A549 (cell line): ENCODE results near the gene PRTN3. TPM values are rescaled to one million over a fixed set of nuclear protein-coding genes. Genes with fewer than 3 reads are reported as not detected.

Source experiments
- ATAC-seq, 2 experiments: fragments of 200-7000 bp in 1 of 2; fragments of >200 bp in 1 of 2; cut with Nextera tagmentation in 1 of 2; cut with Tn5 transposase in 1 of 2; 3 replicates each; pipeline versions ENCODE4 v1.8.0 to v1.9.1; 2018 to 2020; ENCODE audit warnings: mild to moderate bottlenecking in 1 of 2, moderate library complexity in 1 of 2
- CTCF ChIA-PET: fragments of 300-600 bp; sonication (Branson Sonifier 250); formaldehyde crosslinking; extraction: SDS; loops from one replicate; lab custom pipeline; 2021; ENCODE audit warnings: antibody characterized with exemption, inconsistent platforms; lab: Yijun Ruan, JAX
- POLR2A ChIA-PET: fragments of 350-600 bp; formaldehyde crosslinking; extraction: SDS; loops from one replicate; lab custom pipeline; 2021; ENCODE audit warnings: antibody characterized with exemption, inconsistent platforms; lab: Yijun Ruan, JAX
- DNase-seq, 2 experiments: peaks; one replicate each; pipeline versions ENCODE4 v3.0.0 to v3.0.0-alpha.2; 2011 to 2016; ENCODE audit warnings: low read depth in 1 of 2, low spot score in 1 of 2
- FAIRE-seq: peaks from 2 replicates; lab custom pipeline; 2011; peaks lifted over from hg19 to GRCh38; lab: Jason Lieb, UNC
- H3K27ac ChIP-seq, 2 experiments: fragments of >200 bp; sonication (Bioruptor Twin); formaldehyde crosslinking; 3 replicates each; pipeline ENCODE4 v1.5.1; 2016 to 2017
- H3K4me1 ChIP-seq: fragments of >200 bp; sonication (Bioruptor Twin); formaldehyde crosslinking; 3 replicates; pipeline ENCODE4 v1.6.1; 2016
- H3K4me2 ChIP-seq: fragments of >200 bp; sonication (Bioruptor Twin); formaldehyde crosslinking; 3 replicates; pipeline ENCODE4 v1.6.1; 2016
- H3K4me3 ChIP-seq: fragments of >200 bp; sonication (Bioruptor Twin); formaldehyde crosslinking; 3 replicates; pipeline ENCODE4 v1.5.1; 2016
- H3K9me3 ChIP-seq: fragments of >200 bp; sonication (Bioruptor Twin); formaldehyde crosslinking; 3 replicates; pipeline ENCODE4 v1.6.1; 2016
- CEBPB ChIP-seq, 2 experiments: fragments of >200 bp in 1 of 2; sonication (Bioruptor Twin) in 1 of 2; formaldehyde crosslinking in 1 of 2; IDR thresholded peaks; 2 replicates each; pipeline ENCODE4 v1.6.1; 2012 to 2016
- HDAC2 ChIP-seq: fragments of 200-600 bp; sonication (generic); IDR thresholded peaks from 2 replicates; pipeline ENCODE4 v1.6.1; 2016
- HEYL ChIP-seq: fragments of 250-450 bp; sonication (Bioruptor Pico); IDR thresholded peaks from 2 replicates; pipeline ENCODE4 v1.8.0; 2021; ENCODE audit warnings: mild to moderate bottlenecking, moderate library complexity
- HOXB5 ChIP-seq: fragments of 250-450 bp; sonication (Bioruptor Pico); IDR thresholded peaks from 2 replicates; pipeline ENCODE4 v1.5.0; 2020; ENCODE audit warnings: mild to moderate bottlenecking, moderate library complexity
- MAFK ChIP-seq: fragments of 450-650 bp; IDR thresholded peaks from 2 replicates; pipeline ENCODE4 v1.6.1; 2014; ENCODE audit not compliant: partially characterized antibody
- PBX3 ChIP-seq: IDR thresholded peaks from 2 replicates; pipeline ENCODE4 v1.6.1; 2012
- POLR2AphosphoS2 ChIP-seq: conservative IDR thresholded peaks from 2 replicates; pipeline ENCODE4 v1.6.1; 2012; ENCODE audit warnings: low read length, improper control_type of control experiment, inconsistent platforms
- RAD21 ChIP-seq, 2 experiments: fragments of >200 bp in 1 of 2; sonication (Bioruptor Twin) in 1 of 2; formaldehyde crosslinking in 1 of 2; IDR thresholded peaks in 1 of 2; conservative IDR thresholded peaks in 1 of 2; 2 replicates in 1 of 2; 3 replicates in 1 of 2; pipeline ENCODE4 v1.6.1; 2012 to 2018; ENCODE audit warnings: inconsistent platforms in 1 of 2
- SMC3 ChIP-seq: fragments of >200 bp; sonication (Bioruptor Twin); formaldehyde crosslinking; IDR thresholded peaks from 3 replicates; pipeline ENCODE4 v1.6.1; 2018; ENCODE audit warnings: inconsistent platforms
- TP53 ChIP-seq: fragments of 250-450 bp; sonication (Bioruptor Pico); IDR thresholded peaks from 2 replicates; pipeline ENCODE4 v1.5.0; 2021; ENCODE audit warnings: mild to moderate bottlenecking, moderate library complexity
- USF2 ChIP-seq: fragments of 450-650 bp; IDR thresholded peaks from 2 replicates; pipeline ENCODE4 v1.6.1; 2014; ENCODE audit warnings: antibody characterized with exemption
- whole genome bisulfite sequencing: methylation state at CpG from one replicate; pipeline ENCODE4 v1.1.6; 2017; ENCODE audit errors: missing lambda C conversion rate; 5-methylcytosine and 5-hydroxymethylcytosine counted together
- polyA plus RNA-seq, 4 experiments: library from polyadenylated mRNA; depleted of rRNA in 3 of 4; stranded (reverse); fragments of >200 nt; fragmentation: RNase III in 1 of 4; extraction: RNeasy Plus Mini Kit Qiagen cat#74134 plus additional on column Dnase treatment in 1 of 4; gene quantifications; 2 replicates in 3 of 4; 3 replicates in 1 of 4; pipeline ENCODE4 v1.2.3, GENCODE V29; 2011 to 2017
- TF ChIP-seq, protein P1 (sequence below): fragments of 250-450 bp; sonication (Bioruptor Pico); IDR thresholded peaks from 2 replicates; pipeline ENCODE4 v1.5.0; 2021; ENCODE audit warnings: mild to moderate bottlenecking, moderate library complexity, borderline replicate concordance
- TF ChIP-seq, protein P2 (sequence below): fragments of 200-600 bp; sonication (generic); IDR thresholded peaks from 2 replicates; pipeline ENCODE4 v1.6.1; 2016; ENCODE audit warnings: antibody characterized with exemption, mild to moderate bottlenecking, moderate library complexity

PRTN3 gene
- polyA plus RNA-seq, 2 of the 4 experiments (the other 2 are of a cell fraction) = 0.21 to 0.39 TPM

DNA sequence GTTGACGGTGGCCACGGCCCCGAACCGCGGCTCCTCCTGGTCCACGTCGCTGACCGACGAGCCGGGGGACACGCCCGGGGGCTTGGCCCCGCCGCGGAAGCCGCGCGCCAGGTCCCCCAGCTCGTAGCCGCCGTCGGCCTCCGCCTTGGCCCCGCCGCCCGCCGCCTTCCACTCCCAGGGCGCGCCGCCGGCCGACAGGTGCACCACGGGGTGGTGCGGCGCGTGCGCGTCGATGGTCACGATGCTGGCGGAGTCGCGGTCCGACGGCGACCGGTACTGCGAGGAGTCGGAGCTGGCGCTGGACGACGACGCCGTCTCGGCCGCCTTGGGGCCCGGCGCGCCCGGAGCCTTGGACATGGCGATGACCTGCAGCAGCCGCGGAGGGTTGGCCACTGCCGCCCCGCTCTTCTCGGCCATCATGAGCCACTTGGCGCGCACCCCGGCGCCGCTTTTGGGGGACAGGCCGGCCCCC, 28.0 kb upstream of the PRTN3 start:
- H3K9me3 ChIP-seq = no peaks in the 10 kb centered on the region
- FAIRE-seq (no peak), DNase-seq (no peak), ATAC-seq (no peak)
- no peaks in the 10 kb centered on the region for H3K4me1 ChIP-seq
- ChIA-PET POLR2A (no interaction called here), CTCF (no interaction called here)
- TF ChIP-seq POLR2AphosphoS2 = 0 out of 2 replicates have a peak, but pooled peaks have one; percentile 1
- TF ChIP-seq CEBPB (IDR thresholded peaks at IDR 0.05) = no peak
- 93% methylated on average over 37 of the region's 72 CpGs for WGBS
- H3K4me2 ChIP-seq = no peak overlapping the region
- no peak overlapping the region for H3K4me3 ChIP-seq
- H3K27ac ChIP-seq = no peak overlapping the region

DNA sequence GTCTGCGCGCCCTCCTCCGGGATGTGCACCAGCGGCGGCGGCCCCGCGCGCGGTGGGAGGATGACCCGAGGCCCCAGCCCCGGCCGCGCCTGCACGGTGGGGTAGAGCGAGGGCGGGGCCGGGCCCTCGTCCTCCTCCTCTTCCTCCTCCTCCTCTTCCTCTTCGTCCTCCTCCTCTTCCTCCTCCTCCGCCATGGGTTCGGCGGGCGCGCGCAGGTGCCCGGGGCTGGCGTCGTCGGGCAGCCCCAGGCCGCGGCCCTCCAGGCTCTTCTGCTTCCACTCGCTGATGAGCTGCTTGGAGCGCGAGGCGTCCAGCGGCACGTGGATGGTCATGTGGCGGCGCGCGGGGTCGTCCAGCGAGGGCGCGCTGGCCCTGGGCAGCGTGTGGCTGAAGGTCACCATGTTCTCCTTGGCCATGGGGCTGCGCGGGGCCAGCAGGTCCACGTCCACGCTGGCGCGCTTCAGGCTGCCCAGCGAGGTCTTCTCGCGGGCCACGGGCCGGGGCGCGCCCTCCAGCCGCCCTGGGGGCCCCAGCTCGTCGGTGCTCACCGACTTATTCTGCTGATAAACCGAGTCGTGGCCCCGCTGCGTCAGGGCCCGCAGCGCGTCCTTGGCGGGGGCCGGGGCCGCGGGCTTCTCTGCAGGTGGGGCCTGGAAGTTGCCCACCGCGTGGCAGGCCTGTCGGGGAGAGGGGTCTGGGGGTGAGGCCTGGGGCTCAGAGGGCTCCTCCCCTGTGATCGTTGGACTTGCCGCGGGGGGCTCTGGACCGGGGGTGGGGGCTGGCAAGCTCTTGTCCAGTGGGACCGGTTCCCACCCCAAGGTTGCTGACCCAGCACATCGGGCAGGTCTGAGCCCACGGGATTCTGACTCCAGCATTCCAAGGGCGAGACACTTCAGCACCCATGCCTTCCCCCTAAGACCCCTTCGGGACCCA, 27.3 kb upstream of the PRTN3 start:
- 97% methylated on average over 17 of the region's 87 CpGs for WGBS
- ATAC-seq = peak; percentile 3 to 9; a peak in 3 of 6 replicates
- POLR2A ChIA-PET = no interaction called here

More for the DNA sequence above, 27.3 kb upstream of the PRTN3 start:
- Histone ChIP-seq H3K4me1 (no peaks in the 10 kb centered on the region), H3K4me3 (no peak overlapping the region), H3K9me3 (no peaks in the 10 kb centered on the region), H3K27ac (no peak overlapping the region), H3K4me2 (no peak overlapping the region)
- TF ChIP-seq SMC3 (no peak), PBX3 (peak; percentile 40; the same call in 1 of the 2 replicates), USF2 (no peak), HDAC2 (no peak), HOXB5 (CRISPR knock-in tag) (no peak), TP53 (CRISPR knock-in tag) (no peak), RAD21 (conservative IDR thresholded peaks at IDR 0.05 in 1 of 2, IDR thresholded peaks at IDR 0.05 in 1 of 2) (no peak), MAFK (peak; percentile 53), HEYL (CRISPR knock-in tag) (no peak)
- TF ChIP-seq, protein P1, sequence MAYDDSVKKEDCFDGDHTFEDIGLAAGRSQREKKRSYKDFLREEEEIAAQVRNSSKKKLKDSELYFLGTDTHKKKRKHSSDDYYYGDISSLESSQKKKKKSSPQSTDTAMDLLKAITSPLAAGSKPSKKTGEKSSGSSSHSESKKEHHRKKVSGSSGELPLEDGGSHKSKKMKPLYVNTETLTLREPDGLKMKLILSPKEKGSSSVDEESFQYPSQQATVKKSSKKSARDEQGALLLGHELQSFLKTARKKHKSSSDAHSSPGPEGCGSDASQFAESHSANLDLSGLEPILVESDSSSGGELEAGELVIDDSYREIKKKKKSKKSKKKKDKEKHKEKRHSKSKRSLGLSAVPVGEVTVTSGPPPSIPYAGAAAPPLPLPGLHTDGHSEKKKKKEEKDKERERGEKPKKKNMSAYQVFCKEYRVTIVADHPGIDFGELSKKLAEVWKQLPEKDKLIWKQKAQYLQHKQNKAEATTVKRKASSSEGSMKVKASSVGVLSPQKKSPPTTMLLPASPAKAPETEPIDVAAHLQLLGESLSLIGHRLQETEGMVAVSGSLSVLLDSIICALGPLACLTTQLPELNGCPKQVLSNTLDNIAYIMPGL (CRISPR knock-in tag) = no peak
- TF ChIP-seq, protein P2, sequence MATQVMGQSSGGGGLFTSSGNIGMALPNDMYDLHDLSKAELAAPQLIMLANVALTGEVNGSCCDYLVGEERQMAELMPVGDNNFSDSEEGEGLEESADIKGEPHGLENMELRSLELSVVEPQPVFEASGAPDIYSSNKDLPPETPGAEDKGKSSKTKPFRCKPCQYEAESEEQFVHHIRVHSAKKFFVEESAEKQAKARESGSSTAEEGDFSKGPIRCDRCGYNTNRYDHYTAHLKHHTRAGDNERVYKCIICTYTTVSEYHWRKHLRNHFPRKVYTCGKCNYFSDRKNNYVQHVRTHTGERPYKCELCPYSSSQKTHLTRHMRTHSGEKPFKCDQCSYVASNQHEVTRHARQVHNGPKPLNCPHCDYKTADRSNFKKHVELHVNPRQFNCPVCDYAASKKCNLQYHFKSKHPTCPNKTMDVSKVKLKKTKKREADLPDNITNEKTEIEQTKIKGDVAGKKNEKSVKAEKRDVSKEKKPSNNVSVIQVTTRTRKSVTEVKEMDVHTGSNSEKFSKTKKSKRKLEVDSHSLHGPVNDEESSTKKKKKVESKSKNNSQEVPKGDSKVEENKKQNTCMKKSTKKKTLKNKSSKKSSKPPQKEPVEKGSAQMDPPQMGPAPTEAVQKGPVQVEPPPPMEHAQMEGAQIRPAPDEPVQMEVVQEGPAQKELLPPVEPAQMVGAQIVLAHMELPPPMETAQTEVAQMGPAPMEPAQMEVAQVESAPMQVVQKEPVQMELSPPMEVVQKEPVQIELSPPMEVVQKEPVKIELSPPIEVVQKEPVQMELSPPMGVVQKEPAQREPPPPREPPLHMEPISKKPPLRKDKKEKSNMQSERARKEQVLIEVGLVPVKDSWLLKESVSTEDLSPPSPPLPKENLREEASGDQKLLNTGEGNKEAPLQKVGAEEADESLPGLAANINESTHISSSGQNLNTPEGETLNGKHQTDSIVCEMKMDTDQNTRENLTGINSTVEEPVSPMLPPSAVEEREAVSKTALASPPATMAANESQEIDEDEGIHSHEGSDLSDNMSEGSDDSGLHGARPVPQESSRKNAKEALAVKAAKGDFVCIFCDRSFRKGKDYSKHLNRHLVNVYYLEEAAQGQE = no peak
- CTCF ChIA-PET = no interaction called here
- no peak for FAIRE-seq
- no peak for DNase-seq
